22Rv1 (cell line): ENCODE measurements around the gene DDTL.

Experiments used
- ZFX ChIP-seq: fragments of 450-650 bp; IDR thresholded peaks from 2 replicates; pipeline ENCODE4 v1.6.1; 2017; ENCODE audit warnings: antibody characterized with exemption, borderline replicate concordance
- TF ChIP-seq, protein P1 (sequence below): fragments of 450-650 bp; IDR thresholded peaks from 2 replicates; pipeline ENCODE4 v1.5.1; 2017; ENCODE audit warnings: mild to moderate bottlenecking

DNA sequence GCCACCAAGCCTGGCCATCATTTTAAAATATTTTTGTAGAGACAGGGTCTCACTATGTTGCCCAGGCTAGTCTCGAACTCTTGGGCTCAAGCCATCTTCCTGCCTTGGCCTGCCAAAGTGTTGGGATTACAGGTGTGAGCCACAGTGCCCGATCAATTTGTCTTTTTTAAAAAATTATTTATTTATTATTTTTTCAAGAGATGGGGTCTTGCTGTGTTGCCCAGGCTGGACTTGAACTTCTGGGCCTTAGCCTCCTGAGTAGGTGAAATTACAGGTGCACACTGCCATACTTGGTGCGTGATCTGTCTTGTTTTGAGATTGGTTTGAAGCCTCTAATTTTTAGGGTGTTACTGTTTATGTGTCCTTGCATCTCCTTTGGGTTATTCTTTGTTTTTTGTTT is 54.6 kb downstream of the DDTL start:
- TF ChIP-seq, protein P1, sequence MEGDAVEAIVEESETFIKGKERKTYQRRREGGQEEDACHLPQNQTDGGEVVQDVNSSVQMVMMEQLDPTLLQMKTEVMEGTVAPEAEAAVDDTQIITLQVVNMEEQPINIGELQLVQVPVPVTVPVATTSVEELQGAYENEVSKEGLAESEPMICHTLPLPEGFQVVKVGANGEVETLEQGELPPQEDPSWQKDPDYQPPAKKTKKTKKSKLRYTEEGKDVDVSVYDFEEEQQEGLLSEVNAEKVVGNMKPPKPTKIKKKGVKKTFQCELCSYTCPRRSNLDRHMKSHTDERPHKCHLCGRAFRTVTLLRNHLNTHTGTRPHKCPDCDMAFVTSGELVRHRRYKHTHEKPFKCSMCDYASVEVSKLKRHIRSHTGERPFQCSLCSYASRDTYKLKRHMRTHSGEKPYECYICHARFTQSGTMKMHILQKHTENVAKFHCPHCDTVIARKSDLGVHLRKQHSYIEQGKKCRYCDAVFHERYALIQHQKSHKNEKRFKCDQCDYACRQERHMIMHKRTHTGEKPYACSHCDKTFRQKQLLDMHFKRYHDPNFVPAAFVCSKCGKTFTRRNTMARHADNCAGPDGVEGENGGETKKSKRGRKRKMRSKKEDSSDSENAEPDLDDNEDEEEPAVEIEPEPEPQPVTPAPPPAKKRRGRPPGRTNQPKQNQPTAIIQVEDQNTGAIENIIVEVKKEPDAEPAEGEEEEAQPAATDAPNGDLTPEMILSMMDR, result no peak
- no peak for TF ChIP-seq ZFX
